Measurements from ENCODE around the gene TNRC6C.
"Not testable (repeated sequence)": the region's sequence is repeated elsewhere in the genome, so short reads cannot be mapped to it uniquely, and the experiment has no call there.

The TNRC6C gene

DNA sequence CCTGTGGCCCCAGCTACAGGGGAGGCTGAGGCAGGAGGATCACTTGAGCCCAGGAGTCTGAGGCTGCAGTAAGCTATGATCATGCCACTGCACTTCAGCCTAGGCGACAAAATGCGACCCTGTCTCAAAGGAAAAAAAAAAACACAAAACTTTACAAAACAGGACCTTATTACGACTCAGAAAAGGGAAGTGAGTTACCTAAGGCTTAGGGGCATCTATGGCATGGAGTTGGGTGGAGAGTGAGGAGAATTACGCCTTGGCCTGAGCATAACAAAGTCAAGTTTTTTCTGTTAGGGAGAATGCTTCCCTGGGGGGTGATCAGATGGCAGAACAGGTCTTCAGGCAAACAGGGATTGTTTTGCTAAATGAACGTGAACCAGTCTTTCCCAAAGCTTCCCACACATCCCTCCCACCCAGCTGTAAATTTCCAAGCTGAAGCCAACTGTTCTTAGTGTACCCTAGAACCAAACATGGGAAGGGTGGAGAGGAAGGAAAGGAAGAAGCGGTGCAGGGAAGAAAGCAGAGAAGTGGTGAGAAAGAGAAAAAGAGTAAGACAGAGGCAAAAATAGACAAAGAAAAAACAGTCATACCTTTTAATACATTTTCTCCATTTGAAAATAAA, 24.6 kb upstream of the TNRC6C start:
- TF ChIP-seq, protein P1, sequence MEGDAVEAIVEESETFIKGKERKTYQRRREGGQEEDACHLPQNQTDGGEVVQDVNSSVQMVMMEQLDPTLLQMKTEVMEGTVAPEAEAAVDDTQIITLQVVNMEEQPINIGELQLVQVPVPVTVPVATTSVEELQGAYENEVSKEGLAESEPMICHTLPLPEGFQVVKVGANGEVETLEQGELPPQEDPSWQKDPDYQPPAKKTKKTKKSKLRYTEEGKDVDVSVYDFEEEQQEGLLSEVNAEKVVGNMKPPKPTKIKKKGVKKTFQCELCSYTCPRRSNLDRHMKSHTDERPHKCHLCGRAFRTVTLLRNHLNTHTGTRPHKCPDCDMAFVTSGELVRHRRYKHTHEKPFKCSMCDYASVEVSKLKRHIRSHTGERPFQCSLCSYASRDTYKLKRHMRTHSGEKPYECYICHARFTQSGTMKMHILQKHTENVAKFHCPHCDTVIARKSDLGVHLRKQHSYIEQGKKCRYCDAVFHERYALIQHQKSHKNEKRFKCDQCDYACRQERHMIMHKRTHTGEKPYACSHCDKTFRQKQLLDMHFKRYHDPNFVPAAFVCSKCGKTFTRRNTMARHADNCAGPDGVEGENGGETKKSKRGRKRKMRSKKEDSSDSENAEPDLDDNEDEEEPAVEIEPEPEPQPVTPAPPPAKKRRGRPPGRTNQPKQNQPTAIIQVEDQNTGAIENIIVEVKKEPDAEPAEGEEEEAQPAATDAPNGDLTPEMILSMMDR (IDR thresholded peaks at IDR 0.05; ENCODE audit: low read depth, low read length) = no peak

DNA sequence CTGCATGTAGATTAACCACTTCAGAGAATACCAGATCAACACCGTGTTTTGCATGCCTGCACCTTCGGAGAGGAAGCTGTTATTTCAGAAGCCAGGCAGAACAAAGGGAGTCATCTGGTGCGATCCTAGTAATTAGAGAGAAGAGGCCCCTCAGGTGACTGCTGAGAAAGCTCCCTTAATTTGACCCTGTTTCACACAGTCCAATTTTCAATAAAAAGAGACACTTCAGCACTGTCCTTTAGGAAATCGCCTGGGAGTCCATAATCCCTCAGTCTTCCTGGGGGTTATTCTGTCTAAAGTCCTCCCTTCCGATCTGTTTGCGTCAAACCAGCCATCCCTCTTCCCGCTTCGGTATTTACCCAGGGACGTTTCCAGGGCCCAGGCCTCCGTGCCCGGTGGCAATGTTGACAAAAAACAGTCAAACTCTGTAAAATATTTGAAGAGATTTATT, 23.4 kb upstream of the TNRC6C start:
- H3K4me3 ChIP-seq (ENCODE audit: low read depth, low read length) = no peak overlapping the region
- TF ChIP-seq, protein P1 (IDR thresholded peaks at IDR 0.05; ENCODE audit: low read depth, low read length) = no peak

More for the DNA sequence above, 24.6 kb upstream of the TNRC6C start:
- H3K4me3 ChIP-seq (ENCODE audit: low read depth, low read length) = no peak overlapping the region

DNA sequence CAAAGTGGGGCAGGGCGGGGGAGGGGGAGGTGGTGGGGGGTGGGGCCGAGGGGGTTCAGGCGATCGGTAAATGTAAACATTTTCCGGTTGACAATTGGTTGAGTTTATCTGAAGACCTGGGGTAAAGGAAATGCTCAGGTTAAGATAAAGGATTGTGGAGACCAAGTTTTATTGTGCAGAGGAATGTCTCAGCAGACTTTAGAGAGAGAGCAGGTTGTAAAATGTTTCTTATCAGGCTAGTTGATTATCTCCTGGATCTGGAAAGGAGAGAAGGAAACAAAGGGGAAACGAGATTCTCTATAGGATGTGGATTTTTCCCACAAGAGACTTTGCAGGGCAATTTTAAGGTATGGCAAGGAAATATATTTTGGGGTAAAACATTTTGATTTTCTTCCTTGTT, 22.8 kb upstream of the TNRC6C start:
- not testable (repeated sequence) for H3K4me3 ChIP-seq (ENCODE audit: low read depth, low read length)

DNA sequence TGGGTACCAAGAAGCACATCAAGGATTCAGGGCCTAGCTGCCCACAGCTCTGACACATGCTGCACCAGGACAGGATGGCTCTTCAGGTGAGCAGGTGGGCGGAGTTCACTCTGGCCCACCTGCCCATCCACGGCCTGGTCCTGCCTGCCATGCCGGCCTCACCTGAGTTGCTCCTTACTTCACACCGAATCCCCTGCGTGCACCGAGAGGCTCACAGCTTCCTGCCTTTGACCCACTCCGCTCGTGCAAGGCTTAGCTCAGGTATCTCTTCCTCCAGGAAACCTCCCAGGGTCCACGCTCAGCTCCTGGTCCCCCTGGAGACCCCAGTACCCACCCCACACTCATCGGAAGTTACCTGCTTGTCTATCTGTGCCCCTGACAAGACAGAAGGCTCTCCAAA, 21.6 kb upstream of the TNRC6C start:
- TF ChIP-seq, protein P1 (IDR thresholded peaks at IDR 0.05; ENCODE audit: low read depth, low read length) = no peak

DNA sequence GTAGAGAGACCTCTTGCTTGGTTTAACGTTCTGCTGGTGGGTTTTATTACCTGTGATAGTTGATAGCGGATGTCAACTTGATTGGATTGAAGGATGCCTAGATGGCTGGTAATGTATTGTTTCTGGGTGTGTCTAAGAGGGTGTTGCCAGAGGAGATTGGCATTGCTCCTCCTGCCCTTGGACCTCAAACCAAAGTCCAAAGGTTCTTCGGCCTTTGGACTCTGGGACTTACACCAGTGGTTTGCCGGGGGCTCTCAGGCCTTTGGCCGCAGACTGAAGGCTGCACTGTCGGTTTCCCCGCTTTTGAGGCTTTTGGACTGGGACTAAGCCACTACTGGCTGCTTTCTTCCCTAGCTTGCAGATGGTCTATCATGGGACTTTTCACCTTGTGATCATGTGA, 17.5 kb upstream of the TNRC6C start:
- no peak overlapping the region for H3K4me3 ChIP-seq (ENCODE audit: low read depth, low read length)
- TF ChIP-seq, protein P1 (IDR thresholded peaks at IDR 0.05; ENCODE audit: low read depth, low read length) = no peak

More for the DNA sequence above, 21.6 kb upstream of the TNRC6C start:
- no peak overlapping the region for H3K4me3 ChIP-seq (ENCODE audit: low read depth, low read length)

DNA sequence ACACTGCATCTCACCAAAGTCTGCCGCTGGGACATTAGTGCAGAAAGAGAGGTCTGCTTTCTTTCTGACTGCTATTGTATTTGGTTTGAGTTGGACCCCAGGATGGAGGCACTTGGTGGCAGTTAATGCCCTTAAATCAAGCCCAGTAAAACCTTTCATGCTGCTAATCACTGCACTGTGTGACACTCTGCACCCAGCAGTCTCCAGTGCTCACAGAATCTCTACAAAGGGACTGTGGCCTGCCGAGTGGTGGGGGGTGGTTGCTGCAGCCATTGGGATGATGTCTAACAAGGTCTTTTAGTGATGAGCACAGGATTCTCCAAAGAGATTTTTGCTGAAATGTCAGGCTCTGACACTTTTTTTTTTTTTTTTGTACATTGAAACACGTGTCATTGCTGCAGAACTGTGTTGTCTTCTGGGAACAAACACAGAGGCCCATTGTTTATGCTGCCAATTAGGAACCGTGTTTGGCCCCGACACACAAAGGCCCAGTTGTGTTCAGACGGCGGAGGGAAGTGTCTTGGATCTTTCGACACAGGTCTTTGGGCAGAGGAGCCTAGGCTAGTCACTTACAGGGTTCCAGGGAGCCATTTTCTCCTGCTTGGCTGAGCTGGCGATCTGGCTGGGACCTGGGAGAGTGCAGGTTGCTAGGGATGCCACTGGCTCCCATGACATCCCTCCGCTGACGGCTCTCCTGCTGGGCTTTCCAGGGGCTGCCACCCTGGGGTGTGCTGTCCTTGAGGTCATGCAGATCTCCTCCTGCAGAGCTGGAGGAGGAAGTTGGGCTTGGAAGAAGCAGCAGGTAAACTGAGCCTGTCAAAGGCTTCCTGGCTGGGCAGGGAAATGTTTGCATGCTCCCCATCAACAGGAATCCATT, 16.2 kb upstream of the TNRC6C start:
- no peak overlapping the region for H3K4me3 ChIP-seq (ENCODE audit: low read depth, low read length)
- TF ChIP-seq, protein P1 (IDR thresholded peaks at IDR 0.05; ENCODE audit: low read depth, low read length) = no peak

DNA sequence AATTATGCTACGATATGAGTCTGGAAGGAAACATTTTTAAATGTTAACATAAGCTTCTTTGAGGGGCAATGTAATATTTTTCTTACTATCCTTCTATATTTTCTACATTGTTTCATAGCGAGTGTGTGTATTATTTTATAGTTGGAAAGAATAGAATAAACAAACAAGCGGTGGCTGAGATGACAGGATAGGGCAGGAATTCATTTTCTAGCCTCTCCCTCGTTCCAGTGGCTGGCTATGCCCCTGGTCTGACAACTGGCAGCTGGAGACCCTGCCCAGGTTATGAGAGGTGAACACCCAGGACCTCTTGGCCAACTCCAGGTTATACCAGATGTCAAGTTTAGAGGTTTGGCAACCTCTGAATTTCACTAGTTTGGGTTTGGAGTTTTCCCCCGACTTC, 14.5 kb upstream of the TNRC6C start:
- TF ChIP-seq, protein P1 (IDR thresholded peaks at IDR 0.05; ENCODE audit: low read depth, low read length) = no peak
- H3K4me3 ChIP-seq (ENCODE audit: low read depth, low read length) = no peak overlapping the region
